ENCODE data around the gene WDR76.
"Not testable (repeated sequence)": the region's sequence is repeated elsewhere in the genome, so short reads cannot be mapped to it uniquely, and the experiment has no call there.

The WDR76 gene

GRCh38 chr15:43815064-43815463, 11.7 kb upstream of the WDR76 start:
- in situ Hi-C loops (cut with MboI; ENCODE audit: low sequenced_read_pairs): not testable (repeated sequence)

- in situ Hi-C loops (cut with MboI; ENCODE audit: low sequenced_read_pairs): no loop called here
These were observed 5.3 kb upstream of the WDR76 start for GRCh38 chr15:43821505-43821904.

GRCh38 chr15:43824302-43825246, 2.2 kb upstream of the WDR76 start, which contains the start of gene MFAP1:
Gene MFAP1, minus strand, starts transcription at chr15:43824690. Its CDS starts 121 bp downstream, at chr15:43824569.
- in situ Hi-C loops (cut with MboI; ENCODE audit: low sequenced_read_pairs): no loop called here

GRCh38 chr15:43825305-43825704, 1.5 kb upstream of the WDR76 start:
- in situ Hi-C loops (cut with MboI; ENCODE audit: low sequenced_read_pairs): not testable (repeated sequence)

- in situ Hi-C loops (cut with MboI; ENCODE audit: low sequenced_read_pairs): no loop called here
These were observed 734 bp upstream of the WDR76 start for GRCh38 chr15:43826029-43826507.

- in situ Hi-C loops (cut with MboI; ENCODE audit: low sequenced_read_pairs): no loop called here
These were observed 1.4 kb downstream of the WDR76 start for GRCh38 chr15:43828061-43828657.

- in situ Hi-C loops (cut with MboI; ENCODE audit: low sequenced_read_pairs): not testable (repeated sequence)
These were observed 3.2 kb downstream of the WDR76 start for GRCh38 chr15:43829951-43830540.

- in situ Hi-C loops (cut with MboI; ENCODE audit: low sequenced_read_pairs): not testable (repeated sequence)
These were observed 4.0 kb downstream of the WDR76 start for GRCh38 chr15:43830691-43831275.

GRCh38 chr15:43831519-43832052, 4.8 kb downstream of the WDR76 start:
- in situ Hi-C loops (cut with MboI; ENCODE audit: low sequenced_read_pairs): not testable (repeated sequence)

GRCh38 chr15:43832485-43832884, 5.7 kb downstream of the WDR76 start:
- in situ Hi-C loops (cut with MboI; ENCODE audit: low sequenced_read_pairs): not testable (repeated sequence)

- in situ Hi-C loops (cut with MboI; ENCODE audit: low sequenced_read_pairs): no loop called here
These were observed 18.6 kb downstream of the WDR76 start for GRCh38 chr15:43845421-43845820.

- in situ Hi-C loops (cut with MboI; ENCODE audit: low sequenced_read_pairs): no loop called here
These were observed 24.4 kb downstream of the WDR76 start for GRCh38 chr15:43851251-43851650.

GRCh38 chr15:43852607-43853006, 25.8 kb downstream of the WDR76 start:
- in situ Hi-C loops (cut with MboI; ENCODE audit: low sequenced_read_pairs): no loop called here

GRCh38 chr15:43854801-43855200, 28.0 kb downstream of the WDR76 start:
- in situ Hi-C loops (cut with MboI; ENCODE audit: low sequenced_read_pairs): no loop called here

GRCh38 chr15:43859546-43859945, 32.7 kb downstream of the WDR76 start:
- in situ Hi-C loops (cut with MboI; ENCODE audit: low sequenced_read_pairs): no loop called here

- in situ Hi-C loops (cut with MboI; ENCODE audit: low sequenced_read_pairs): not testable (repeated sequence)
These were observed 39.8 kb downstream of the WDR76 start for GRCh38 chr15:43866636-43867035.

GRCh38 chr15:43867096-43867495, 40.3 kb downstream of the WDR76 start:
- in situ Hi-C loops (cut with MboI; ENCODE audit: low sequenced_read_pairs): no loop called here

GRCh38 chr15:43868406-43868805, 41.6 kb downstream of the WDR76 start:
- in situ Hi-C loops (cut with MboI; ENCODE audit: low sequenced_read_pairs): no loop called here

- in situ Hi-C loops (cut with MboI; ENCODE audit: low sequenced_read_pairs): no loop called here
These were observed 45.0 kb downstream of the WDR76 start for GRCh38 chr15:43871835-43872234.

GRCh38 chr15:43872416-43873020, 45.7 kb downstream of the WDR76 start:
- in situ Hi-C loops (cut with MboI; ENCODE audit: low sequenced_read_pairs): no loop called here

All from hTERT RPE-1 (cell line).